K562 (cell line): ENCODE measurements around the gene RERE. TPM values are rescaled to one million over a fixed set of nuclear protein-coding genes. Genes with fewer than 3 reads are reported as not detected.
A peak's percentile ranks its signal among the peaks of the same experiment; 100 is the strongest.

Experiments
- CBX2 ChIP-seq: fragments of 200-600 bp; sonication (generic); IDR thresholded peaks from one replicate; pipeline ENCODE4 v1.6.1; 2012; ENCODE audit warnings: mild to moderate bottlenecking, low read length, inconsistent platforms; ENCODE audit not compliant: insufficient read depth, poor library complexity, severe bottlenecking
- CBX3 ChIP-seq, 2 experiments: IDR thresholded peaks; 1 replicate in 1 of 2; 2 replicates in 1 of 2; pipeline ENCODE4 v1.6.1; 2012; ENCODE audit warnings: inconsistent platforms in 2 of 2, low read length in 2 of 2, borderline replicate concordance in 1 of 2, control low read depth in 1 of 2
- CEBPB ChIP-seq: fragments of 450-650 bp; IDR thresholded peaks from 2 replicates; pipeline ENCODE4 v1.6.1; 2016; ENCODE audit warnings: missing genetic modification characterization, missing compliant biosample characterization
- CHD1 ChIP-seq: fragments of 200-600 bp; sonication (generic); IDR thresholded peaks from one replicate; pipeline ENCODE4 v1.6.1; 2012; ENCODE audit warnings: mild to moderate bottlenecking, moderate library complexity, low read length, inconsistent platforms
- DMBX1 ChIP-seq: fragments of 250-450 bp; sonication (Bioruptor Pico); IDR thresholded peaks from 2 replicates; pipeline ENCODE4 v1.8.0; 2022; ENCODE audit warnings: inconsistent platforms, mild to moderate bottlenecking, moderate library complexity, borderline replicate concordance
- ERF ChIP-seq: fragments of 450-650 bp; formaldehyde crosslinking; IDR thresholded peaks from 2 replicates; pipeline ENCODE4 v1.4.0; 2020; ENCODE audit warnings: mild to moderate bottlenecking, mixed read lengths
- MECOM ChIP-seq: fragments of 250-450 bp; sonication (Bioruptor Pico); IDR thresholded peaks from 2 replicates; pipeline ENCODE4 v1.8.0; 2022; ENCODE audit warnings: inconsistent platforms
- POLR2A ChIP-seq: fragments of 450-650 bp; conservative IDR thresholded peaks from 2 replicates; pipeline ENCODE4 v1.6.1; 2016
- RBM34 ChIP-seq: fragments of 200-400 bp; formaldehyde crosslinking; IDR thresholded peaks from 2 replicates; pipeline ENCODE4 v1.6.1; 2018; ENCODE audit warnings: low read length, borderline replicate concordance; ENCODE audit not compliant: insufficient read depth
- SMAD3 ChIP-seq: fragments of 450-650 bp; formaldehyde crosslinking; conservative IDR thresholded peaks from 2 replicates; pipeline ENCODE4 v1.4.0; 2020; ENCODE audit warnings: mild to moderate bottlenecking
- SRSF7 ChIP-seq: fragments of 200-400 bp; formaldehyde crosslinking; optimal IDR thresholded peaks from 2 replicates; pipeline ENCODE3; 2017; ENCODE audit warnings: mild to moderate bottlenecking, low read depth, low read length
- STAG1 ChIP-seq: sonication (generic); formaldehyde crosslinking; IDR thresholded peaks from 2 replicates; pipeline ENCODE4 v1.5.0; 2020; ENCODE audit warnings: missing genetic modification reagents, borderline replicate concordance
- TRIM24 ChIP-seq, 2 experiments: fragments of 450-650 bp; IDR thresholded peaks; 2 replicates each; pipeline ENCODE4 v1.6.1; 2016
- WHSC1 ChIP-seq: IDR thresholded peaks from one replicate; pipeline ENCODE4 v1.6.1; 2012; ENCODE audit warnings: low read length, control low read depth, inconsistent platforms
- ZFP30 ChIP-seq: fragments of 250-450 bp; sonication (Bioruptor Pico); IDR thresholded peaks from 2 replicates; pipeline ENCODE4 v1.8.0; 2022; ENCODE audit warnings: moderate library complexity, mild to moderate bottlenecking, inconsistent platforms, borderline replicate concordance
- ZNF79 ChIP-seq: fragments of 250-450 bp; sonication (Bioruptor Pico); IDR thresholded peaks from 2 replicates; pipeline ENCODE4 v1.4.0; 2020; ENCODE audit warnings: low read depth, mild to moderate bottlenecking, moderate library complexity
- polyA plus RNA-seq, 8 experiments: library from polyadenylated mRNA; depleted of rRNA in 4 of 8; stranded (reverse) in 5 of 8; unstranded in 3 of 8; fragments of >200 nt; fragmentation: Nextera tagmentation in 2 of 8; fragmentation: Illumina TruSeq in 1 of 8; extraction: Ambion mirVana in 2 of 8; extraction: Trizol in 1 of 8; gene quantifications; 2 replicates each; pipeline versions ENCODE4 v1.2.1 to v1.2.3, GENCODE V29; 2011 to 2014; ENCODE audit warnings: inconsistent platforms in 1 of 8, missing spikeins in 1 of 8
- total RNA-seq, 7 experiments: library from RNA; depleted of rRNA in 6 of 7; stranded (reverse); fragments of >200 nt in 6 of 7; fragmentation: Illumina TruSeq in 2 of 7; extraction: Trizol in 2 of 7; gene quantifications; 2 replicates each; pipeline versions ENCODE4 v1.2.1 to v1.2.3, GENCODE V29; 2011 to 2021; ENCODE audit warnings: low replicate concordance in 1 of 7
- TF ChIP-seq, protein P1 (sequence below), 2 experiments: IDR thresholded peaks; 2 replicates each; pipeline ENCODE4 v1.6.1; 2012; ENCODE audit warnings: improper control_type of control experiment in 2 of 2, low read depth in 2 of 2, low read length in 2 of 2, borderline replicate concordance in 1 of 2
- TF ChIP-seq, protein P2 (sequence below), 2 experiments: IDR thresholded peaks in 1 of 2; conservative IDR thresholded peaks in 1 of 2; 2 replicates each; pipeline ENCODE4 v1.6.1; 2016; ENCODE audit warnings: low read depth in 2 of 2, mild to moderate bottlenecking in 1 of 2, missing compliant biosample characterization in 1 of 2, missing genetic modification characterization in 1 of 2, moderate library complexity in 1 of 2
- TF ChIP-seq, protein P3 (sequence below): sonication (generic); formaldehyde crosslinking; IDR thresholded peaks from 2 replicates; pipeline ENCODE4 v1.8.0; 2022; ENCODE audit warnings: missing genetic modification reagents, mild to moderate bottlenecking, borderline replicate concordance
- TF ChIP-seq, protein P4 (sequence below): IDR thresholded peaks from 2 replicates; pipeline ENCODE4 v1.6.1; 2011; ENCODE audit not compliant: insufficient read length; ENCODE audit errors: extremely low read depth

Gene RERE
- total and polyA plus RNA-seq, 9 of the 15 experiments (the other 6 are each of a cell fraction or from before 2014, with no cell fraction given), result 3.0 to 51.5 (median 13.4) TPM

DNA sequence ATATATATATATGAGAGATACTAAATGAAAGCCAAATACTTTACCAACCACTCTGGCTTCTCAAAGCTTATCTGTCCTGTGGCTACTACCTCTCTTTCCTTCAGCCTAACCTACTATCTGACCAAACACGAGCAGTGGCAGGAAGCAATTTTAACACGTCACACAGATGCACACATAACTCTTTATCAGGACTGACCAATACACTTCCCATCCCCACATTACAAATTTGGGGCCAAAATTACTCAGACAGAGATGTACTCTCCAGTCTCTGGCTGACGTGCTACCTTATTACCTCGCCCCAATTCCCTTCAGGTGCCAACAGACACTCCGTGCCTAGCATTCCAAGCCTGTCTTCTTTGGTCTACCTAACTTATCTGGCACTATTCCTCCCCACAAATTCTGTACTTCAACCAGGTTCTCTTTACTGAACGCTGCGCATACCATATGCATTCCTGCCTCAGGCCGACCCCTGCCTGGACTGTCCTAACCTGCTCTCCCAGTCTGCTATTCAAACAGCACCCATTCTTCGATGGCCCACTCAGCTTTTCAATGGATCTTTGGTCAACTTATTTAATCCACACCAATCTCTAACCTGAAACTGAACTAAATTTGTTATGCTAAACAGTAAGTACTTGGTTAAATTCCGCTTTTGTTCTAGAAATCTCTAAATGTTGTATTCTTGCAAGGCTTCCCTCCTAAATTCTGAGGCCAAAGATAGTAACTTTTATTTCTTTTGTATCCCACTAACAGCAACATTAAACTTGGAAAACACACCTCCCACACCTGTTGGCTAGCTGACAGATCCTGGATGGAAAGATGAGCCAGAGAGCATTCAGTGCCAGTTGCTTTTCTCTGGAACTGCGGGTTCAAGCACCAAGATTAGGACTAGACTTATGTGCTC, 27.9 kb downstream of the RERE start (continued):
- TF ChIP-seq, protein P1, sequence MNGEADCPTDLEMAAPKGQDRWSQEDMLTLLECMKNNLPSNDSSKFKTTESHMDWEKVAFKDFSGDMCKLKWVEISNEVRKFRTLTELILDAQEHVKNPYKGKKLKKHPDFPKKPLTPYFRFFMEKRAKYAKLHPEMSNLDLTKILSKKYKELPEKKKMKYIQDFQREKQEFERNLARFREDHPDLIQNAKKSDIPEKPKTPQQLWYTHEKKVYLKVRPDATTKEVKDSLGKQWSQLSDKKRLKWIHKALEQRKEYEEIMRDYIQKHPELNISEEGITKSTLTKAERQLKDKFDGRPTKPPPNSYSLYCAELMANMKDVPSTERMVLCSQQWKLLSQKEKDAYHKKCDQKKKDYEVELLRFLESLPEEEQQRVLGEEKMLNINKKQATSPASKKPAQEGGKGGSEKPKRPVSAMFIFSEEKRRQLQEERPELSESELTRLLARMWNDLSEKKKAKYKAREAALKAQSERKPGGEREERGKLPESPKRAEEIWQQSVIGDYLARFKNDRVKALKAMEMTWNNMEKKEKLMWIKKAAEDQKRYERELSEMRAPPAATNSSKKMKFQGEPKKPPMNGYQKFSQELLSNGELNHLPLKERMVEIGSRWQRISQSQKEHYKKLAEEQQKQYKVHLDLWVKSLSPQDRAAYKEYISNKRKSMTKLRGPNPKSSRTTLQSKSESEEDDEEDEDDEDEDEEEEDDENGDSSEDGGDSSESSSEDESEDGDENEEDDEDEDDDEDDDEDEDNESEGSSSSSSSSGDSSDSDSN (IDR thresholded peaks at IDR 0.05; ENCODE audit: borderline replicate concordance in 1 of 2, low read depth in 2 of 2, low read length in 2 of 2), result no peak
- TF ChIP-seq CEBPB (tag) (no peak), TRIM24 (IDR thresholded peaks at IDR 0.05) (peak; percentile 93 to 94), POLR2A (peak; percentile 81), CHD1 (no peak), SMAD3 (CRISPR knock-in tag) (no peak), CBX3 (IDR thresholded peaks at IDR 0.05; ENCODE audit: borderline replicate concordance in 1 of 2, low read length in 2 of 2) (no peak; a peak in 1 of 3 replicates), ZNF79 (CRISPR knock-in tag) (no peak), CBX2 (no peak), ZFP30 (CRISPR knock-in tag) (no peak), STAG1 (no peak), DMBX1 (CRISPR knock-in tag) (peak; percentile 88; the same call in 1 of the 2 replicates), WHSC1 (no peak), MECOM (no peak), ERF (CRISPR knock-in tag) (0 out of 2 replicates have a peak, but pooled peaks have one; percentile 58), SRSF7 (no peak), RBM34 (no peak)
- TF ChIP-seq, protein P2, sequence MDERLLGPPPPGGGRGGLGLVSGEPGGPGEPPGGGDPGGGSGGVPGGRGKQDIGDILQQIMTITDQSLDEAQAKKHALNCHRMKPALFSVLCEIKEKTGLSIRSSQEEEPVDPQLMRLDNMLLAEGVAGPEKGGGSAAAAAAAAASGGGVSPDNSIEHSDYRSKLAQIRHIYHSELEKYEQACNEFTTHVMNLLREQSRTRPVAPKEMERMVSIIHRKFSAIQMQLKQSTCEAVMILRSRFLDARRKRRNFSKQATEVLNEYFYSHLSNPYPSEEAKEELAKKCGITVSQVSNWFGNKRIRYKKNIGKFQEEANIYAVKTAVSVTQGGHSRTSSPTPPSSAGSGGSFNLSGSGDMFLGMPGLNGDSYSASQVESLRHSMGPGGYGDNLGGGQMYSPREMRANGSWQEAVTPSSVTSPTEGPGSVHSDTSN (CRISPR knock-in tag; IDR thresholded peaks at IDR 0.05; ENCODE audit: low read depth), result no peak
- TF ChIP-seq, protein P2 (tag; conservative IDR thresholded peaks at IDR 0.05; ENCODE audit: low read depth), result peak; percentile 29; the same call in 1 of the 2 replicates
- TF ChIP-seq, protein P3, sequence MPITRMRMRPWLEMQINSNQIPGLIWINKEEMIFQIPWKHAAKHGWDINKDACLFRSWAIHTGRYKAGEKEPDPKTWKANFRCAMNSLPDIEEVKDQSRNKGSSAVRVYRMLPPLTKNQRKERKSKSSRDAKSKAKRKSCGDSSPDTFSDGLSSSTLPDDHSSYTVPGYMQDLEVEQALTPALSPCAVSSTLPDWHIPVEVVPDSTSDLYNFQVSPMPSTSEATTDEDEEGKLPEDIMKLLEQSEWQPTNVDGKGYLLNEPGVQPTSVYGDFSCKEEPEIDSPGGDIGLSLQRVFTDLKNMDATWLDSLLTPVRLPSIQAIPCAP (CRISPR knock-in tag), result no peak
- TF ChIP-seq, protein P4, sequence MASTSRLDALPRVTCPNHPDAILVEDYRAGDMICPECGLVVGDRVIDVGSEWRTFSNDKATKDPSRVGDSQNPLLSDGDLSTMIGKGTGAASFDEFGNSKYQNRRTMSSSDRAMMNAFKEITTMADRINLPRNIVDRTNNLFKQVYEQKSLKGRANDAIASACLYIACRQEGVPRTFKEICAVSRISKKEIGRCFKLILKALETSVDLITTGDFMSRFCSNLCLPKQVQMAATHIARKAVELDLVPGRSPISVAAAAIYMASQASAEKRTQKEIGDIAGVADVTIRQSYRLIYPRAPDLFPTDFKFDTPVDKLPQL, result no peak
